Measurements from ENCODE around the gene CCDC80. TPM values are rescaled to one million over a fixed set of nuclear protein-coding genes. Genes with fewer than 3 reads are reported as not detected.

CCDC80 gene
- total and polyA plus RNA-seq, 2 of the 4 experiments (the other 2 are of a cell fraction): 387 to 418 TPM

- H4K20me1 ChIP-seq (ENCODE audit: insufficient read depth, low read length): peaks cover 2% of the 10 kb centered on the region; the same call in 1 of the 2 replicates
- H3K79me1 ChIP-seq (ENCODE audit: low read depth in 1 of 2, low read length in 2 of 2): peaks cover 20 to 33% of the 10 kb centered on the region in 2 experiments
- intact Hi-C loops (cut with micrococcal nuclease): no loop called here
- H2BK5ac ChIP-seq (ENCODE audit: low read depth, low read length, poor library complexity, severe bottlenecking): peak overlapping the region; percentile 3
- no peak overlapping the region for H2BK120ac ChIP-seq (ENCODE audit: low read depth, low read length)
- BruUV-seq (replicated peaks): no TSS peak
- H2BK15ac ChIP-seq (ENCODE audit: low read depth, low read length): no peak overlapping the region
- TF ChIP-seq BHLHE40 (IDR thresholded peaks at IDR 0.05; ENCODE audit: low read depth, low read length): peak; percentile 37; the same call in 1 of the 2 replicates
- TF ChIP-seq MAFK (IDR thresholded peaks at IDR 0.05; ENCODE audit: low read depth, low read length): no peak
- no peak for TF ChIP-seq RAD21 (IDR thresholded peaks at IDR 0.05; ENCODE audit: low read length)
- no peak for TF ChIP-seq RFX5 (IDR thresholded peaks at IDR 0.05; ENCODE audit: low read depth, low read length)
- no peak for TF ChIP-seq ELK1 (IDR thresholded peaks at IDR 0.05; ENCODE audit: borderline replicate concordance, low read depth, low read length)
- peak; percentile 30; the same call in 1 of the 2 replicates for TF ChIP-seq CEBPB (IDR thresholded peaks at IDR 0.05; ENCODE audit: low read depth, low read length)
- TF ChIP-seq NFE2L2 (IDR thresholded peaks at IDR 0.05; ENCODE audit: low read depth, low read length): no peak
- TF ChIP-seq SMC3 (IDR thresholded peaks at IDR 0.05; ENCODE audit: low read depth, low read length): no peak
- TF ChIP-seq RCOR1 (IDR thresholded peaks at IDR 0.05; ENCODE audit: insufficient replicate concordance, low read length): no peak
- no peak for TF ChIP-seq MXI1 (IDR thresholded peaks at IDR 0.05; ENCODE audit: borderline replicate concordance, low read depth, low read length)
- no peak for TF ChIP-seq POLR2A (IDR thresholded peaks at IDR 0.05; ENCODE audit: low read depth, low read length)
- peak; percentile 84 for TF ChIP-seq FOS (IDR thresholded peaks at IDR 0.05; ENCODE audit: low read depth, low read length)
- TF ChIP-seq MAZ (IDR thresholded peaks at IDR 0.05; ENCODE audit: borderline replicate concordance, low read depth, low read length): no peak
- TF ChIP-seq USF2 (IDR thresholded peaks at IDR 0.05; ENCODE audit: low read depth, low read length): no peak
- ChIA-PET CTCF (interaction anchor here (1.2 kb wide), 1 partner anchor 121 kb away, joined by 4 read pairs; no protein-coding TSS in a partner anchor), POLR2A (ENCODE audit: unreplicated experiment) (no interaction called here)
- no peak overlapping the region for H4K8ac ChIP-seq (ENCODE audit: low read depth in 2 of 2, low read length in 2 of 2)
- no peak overlapping the region for H3K27ac ChIP-seq (ENCODE audit: insufficient read depth, low read length)
- peak overlapping the region; percentile 17; the same call in 1 of the 2 replicates for H3K4me2 ChIP-seq (ENCODE audit: low read depth, low read length)
- H3K9me3 ChIP-seq (ENCODE audit: control insufficient read depth, insufficient read depth, low read length): no peaks in the 10 kb centered on the region
- peaks cover 7% of the 10 kb centered on the region for H3K36me3 ChIP-seq (ENCODE audit: control insufficient read depth, insufficient read depth, low read length)
- H3K4ac ChIP-seq (ENCODE audit: low read depth, low read length): 0 out of 2 replicates have a peak overlapping the region, but pooled peaks have one; percentile 3
- no peak overlapping the region for H2AK5ac ChIP-seq (ENCODE audit: low read depth, low read length)
- H2AFZ ChIP-seq (replicated peaks; ENCODE audit: low read length, poor library complexity): no peak overlapping the region
- no peak overlapping the region for H3K56ac ChIP-seq (ENCODE audit: extremely low read depth, insufficient read depth, low read length)
- H4K5ac ChIP-seq (ENCODE audit: low read depth, low read length): no peak overlapping the region
- dilution Hi-C loops (cut with HindIII; ENCODE audit: low sequenced_read_pairs, unreplicated experiment): no loop called here
- no peak overlapping the region; the same call in 1 of the 2 replicates for H2BK20ac ChIP-seq (ENCODE audit: low read depth, low read length)
- H3K9me1 ChIP-seq (ENCODE audit: insufficient read depth, low read length): peaks cover 12% of the 10 kb centered on the region
- no peak overlapping the region for H3K23ac ChIP-seq (ENCODE audit: low read depth, low read length)
- no peak overlapping the region for H3K4me3 ChIP-seq (ENCODE audit: insufficient read depth, low read depth, low read length)
- ATAC-seq (ENCODE audit: low read depth) (peak; percentile 80), DNase-seq (peak; percentile 93)
- 0 out of 2 replicates have a peak overlapping the region, but pooled peaks have one; percentile 29 for H3K14ac ChIP-seq (replicated peaks; ENCODE audit: low read depth, low read length)
- in situ Hi-C loops (cut with MboI; ENCODE audit: low sequenced_read_pairs): loop anchor here (25.0 kb wide), 1 partner anchor 658 kb away; no protein-coding TSS in a partner anchor
- H3K9ac ChIP-seq (ENCODE audit: low read depth, low read length): no peak overlapping the region
- no peaks in the 10 kb centered on the region for H3K27me3 ChIP-seq (ENCODE audit: control insufficient read depth, insufficient read depth, low read length)
- H3K18ac ChIP-seq (ENCODE audit: low read depth, low read length): no peak overlapping the region
- 18% methylated on average over 5 of the region's 7 CpGs; no CpG with 5 or more reads in 1 of the 2 experiments for WGBS, 2 experiments (ENCODE audit: extremely low coverage in 2 of 2, insufficient read length in 1 of 2)
- H4K91ac ChIP-seq (ENCODE audit: insufficient read depth, low read depth, low read length): no peak overlapping the region
- H2AK9ac ChIP-seq (replicated peaks; ENCODE audit: low read depth, low read length, poor library complexity): no peak overlapping the region
- H3K4me1 ChIP-seq (ENCODE audit: control insufficient read depth, insufficient read depth, low read length): peaks cover 9% of the 10 kb centered on the region
Measured at GRCh38 chr3:112629425-112629824, 11.5 kb downstream of the CCDC80 start.

Data from IMR-90 (cell line).